CD14-positive monocyte (primary cell): ENCODE results near the gene ZNF584. TPM values are rescaled to one million over a fixed set of nuclear protein-coding genes. Genes with fewer than 3 reads are reported as not detected.
"Not testable (repeated sequence)": the region's sequence is repeated elsewhere in the genome, so short reads cannot be mapped to it uniquely, and the experiment has no call there.

ENCODE experiments used
- DNase-seq, 3 donors: peaks; one replicate each; pipeline ENCODE4 v3.0.0-alpha.2; 2011 to 2022
- H2AFZ ChIP-seq: 2 replicates; pipeline ENCODE4 v1.6.0; 2012; ENCODE audit warnings: mild to moderate bottlenecking, low read depth, low read length, inconsistent platforms; ENCODE audit not compliant: insufficient read depth, poor library complexity, severe bottlenecking
- H3K27ac ChIP-seq, 2 donors: 1 replicate in 1 of 2; 2 replicates in 1 of 2; pipeline ENCODE4 v1.5.1; 2012 to 2013; ENCODE audit warnings: low read length in 2 of 2, control low read depth in 1 of 2, inconsistent platforms in 1 of 2, low read depth in 1 of 2, mild to moderate bottlenecking in 1 of 2
- H3K27me3 ChIP-seq, 2 donors: one replicate each; pipeline versions ENCODE4 v1.6.0 to v1.6.1; 2011 to 2013; ENCODE audit warnings: low read length in 2 of 2; ENCODE audit not compliant: control insufficient read depth in 2 of 2, insufficient read depth in 2 of 2
- H3K36me3 ChIP-seq, 2 donors: replicated peaks in 1 of 2; 1 replicate in 1 of 2; 2 replicates in 1 of 2; pipeline versions ENCODE4 v1.5.1 to v1.6.1; 2012 to 2013; ENCODE audit warnings: low read length in 2 of 2, control low read depth in 1 of 2, inconsistent platforms in 1 of 2, mild to moderate bottlenecking in 1 of 2; ENCODE audit not compliant: insufficient read depth in 2 of 2, control insufficient read depth in 1 of 2
- H3K4me1 ChIP-seq, 2 donors: 1 replicate in 1 of 2; 2 replicates in 1 of 2; pipeline versions ENCODE4 v1.5.1 to v1.6.1; 2012 to 2013; ENCODE audit warnings: low read length in 2 of 2, control low read depth in 1 of 2, inconsistent platforms in 1 of 2, mild to moderate bottlenecking in 1 of 2, moderate library complexity in 1 of 2; ENCODE audit not compliant: insufficient read depth in 2 of 2, control insufficient read depth in 1 of 2
- H3K4me2 ChIP-seq: replicated peaks from 2 replicates; pipeline ENCODE3; 2012; ENCODE audit warnings: low read length, moderate library complexity, mild to moderate bottlenecking; ENCODE audit not compliant: poor library complexity, severe bottlenecking; ENCODE audit errors: extremely low read depth
- H3K4me3 ChIP-seq, 3 experiments: fragments of 200-600 bp in 1 of 3; sonication (generic) in 1 of 3; replicated peaks in 1 of 3; 1 replicate in 2 of 3; 2 replicates in 1 of 3; pipeline ENCODE4 v1.5.1; 2011 to 2013; ENCODE audit warnings: low read length in 3 of 3, mild to moderate bottlenecking in 3 of 3, control low read depth in 2 of 3, low read depth in 2 of 3, inconsistent platforms in 1 of 3, moderate library complexity in 1 of 3
- H3K79me2 ChIP-seq: 2 replicates; pipeline ENCODE4 v1.6.0; 2012; ENCODE audit warnings: mild to moderate bottlenecking, control low read depth, inconsistent platforms, low read length, moderate library complexity; ENCODE audit not compliant: insufficient read depth
- H3K9ac ChIP-seq: 2 replicates; pipeline ENCODE4 v1.6.0; 2017; ENCODE audit warnings: low read length, mild to moderate bottlenecking; ENCODE audit not compliant: insufficient read depth, poor library complexity, severe bottlenecking
- H3K9me3 ChIP-seq, 2 donors: replicated peaks in 1 of 2; 1 replicate in 1 of 2; 2 replicates in 1 of 2; pipeline versions ENCODE4 v1.5.1 to v1.6.1; 2012 to 2013; ENCODE audit warnings: low read length in 2 of 2, control low read depth in 1 of 2; ENCODE audit not compliant: control insufficient read depth in 1 of 2, insufficient read depth in 1 of 2
- H4K20me1 ChIP-seq: 2 replicates; pipeline ENCODE4 v1.6.0; 2012; ENCODE audit warnings: mild to moderate bottlenecking, low read length, control low read depth, moderate library complexity; ENCODE audit not compliant: insufficient read depth
- H3K27ac Mint-ChIP-seq, 7 donors: one replicate each; pipeline ENCODE4 v1.8.0; 2020; ENCODE audit warnings: mild to moderate bottlenecking in 7 of 7, mixed read lengths in 7 of 7, moderate library complexity in 6 of 7, inconsistent platforms in 2 of 7
- H3K27me3 Mint-ChIP-seq, 3 donors: one replicate each; pipeline ENCODE4 v1.8.0; 2021 to 2022; ENCODE audit warnings: low read depth in 3 of 3, mild to moderate bottlenecking in 3 of 3, mixed read lengths in 3 of 3, moderate library complexity in 3 of 3, inconsistent platforms in 1 of 3
- H3K36me3 Mint-ChIP-seq, 2 donors: one replicate each; pipeline ENCODE4 v1.8.0; 2020; ENCODE audit warnings: mixed read lengths in 2 of 2, inconsistent platforms in 1 of 2, mild to moderate bottlenecking in 1 of 2
- H3K4me1 Mint-ChIP-seq: one replicate; pipeline ENCODE4 v1.8.0; 2020; ENCODE audit warnings: mild to moderate bottlenecking, mixed read lengths
- H3K4me3 Mint-ChIP-seq, 2 donors: one replicate each; pipeline ENCODE4 v1.8.0; 2020; ENCODE audit warnings: mild to moderate bottlenecking in 2 of 2, mixed read lengths in 2 of 2, moderate library complexity in 1 of 2
- H3K9me3 Mint-ChIP-seq, 7 donors: one replicate each; pipeline ENCODE4 v1.8.0; 2020 to 2022; ENCODE audit warnings: mixed read lengths in 7 of 7, mild to moderate bottlenecking in 6 of 7, moderate library complexity in 6 of 7, inconsistent platforms in 2 of 7
- CTCF ChIP-seq: fragments of 200-600 bp; IDR thresholded peaks from one replicate; pipeline ENCODE4 v1.8.0; 2022; ENCODE audit warnings: antibody characterized with exemption, mild to moderate bottlenecking
- WGBS: methylation state at CpG from one replicate; pipeline ENCODE4 v1.1.5; 2013; ENCODE audit warnings: missing lambda C conversion rate; ENCODE audit not compliant: insufficient coverage; 5-methylcytosine and 5-hydroxymethylcytosine counted together
- intact Hi-C, 2 donors: fragments of 100-400 bp; cut with micrococcal nuclease; formaldehyde crosslinking; loops; one replicate each; pipeline versions ENCODE4 v1.15.0 to v1.15.1; 2023
- polyA plus RNA-seq, 3 donors: library from polyadenylated mRNA; depleted of rRNA in 1 of 3; unstranded in 2 of 3; stranded (reverse) in 1 of 3; fragments of 300-500 nt in 2 of 3; fragments of >200 nt in 1 of 3; fragmentation: Illumina TruSeq in 2 of 3; gene quantifications; 1 replicate in 2 of 3; 2 replicates in 1 of 3; pipeline ENCODE4 v1.2.3, GENCODE V29; 2012 to 2021

Gene ZNF584
- polyA plus RNA-seq, 3 donors: 1.2 to 3.1 (median 1.7) TPM

GRCh38 chr19:58372311-58373133 is 35.9 kb upstream of the ZNF584 start:
- H3K27ac Mint-ChIP-seq: peak overlapping the region in 1 of 7 donors; percentile 35
- no peaks in the 10 kb centered on the region for H4K20me1 ChIP-seq
- no peak overlapping the region for H3K4me3 ChIP-seq
- H3K36me3 Mint-ChIP-seq: no peaks in the 10 kb centered on the region
- no peak for DNase-seq
- no peak overlapping the region for H3K9ac ChIP-seq
- no peaks in the 10 kb centered on the region for H3K27me3 ChIP-seq
- no peak overlapping the region for H3K27ac ChIP-seq
- no peak for TF ChIP-seq CTCF
- no peak overlapping the region for H3K4me2 ChIP-seq
- H3K4me1 Mint-ChIP-seq: peaks cover 7% of the 10 kb centered on the region
- no peaks in the 10 kb centered on the region for H3K36me3 ChIP-seq
- 90% methylated on average over 12 of the region's 15 CpGs for WGBS
- peaks cover 0 to under 1% (median 0%) of the 10 kb centered on the region in 7 donors for H3K9me3 Mint-ChIP-seq
- H3K4me3 Mint-ChIP-seq: no peak overlapping the region
- H3K79me2 ChIP-seq: no peaks in the 10 kb centered on the region
- H3K27me3 Mint-ChIP-seq: peaks cover 0 to 6% (median 0%) of the 10 kb centered on the region in 3 donors
- no peak overlapping the region for H2AFZ ChIP-seq
- H3K4me1 ChIP-seq: no peaks in the 10 kb centered on the region
- peaks cover 0 to 5% of the 10 kb centered on the region in 2 donors for H3K9me3 ChIP-seq
- intact Hi-C loops: no loop called here

GRCh38 chr19:58374200-58374599 is 34.2 kb upstream of the ZNF584 start:
- DNase-seq: peak in 2 of 3 donors; percentile 7 to 31
- no CpG with 5 or more reads among the region's 4 CpGs for WGBS
- Histone ChIP-seq H3K4me1 (no peaks in the 10 kb centered on the region), H4K20me1 (no peaks in the 10 kb centered on the region), H3K9me3 (no peaks in the 10 kb centered on the region), H3K36me3 (no peaks in the 10 kb centered on the region), H3K4me2 (no peak overlapping the region), H3K27me3 (no peaks in the 10 kb centered on the region), H3K79me2 (no peaks in the 10 kb centered on the region), H2AFZ (no peak overlapping the region), H3K27ac (no peak overlapping the region), H3K9ac (no peak overlapping the region), H3K4me3 (no peak overlapping the region)
- Mint-ChIP-seq H3K27ac (no peak overlapping the region), H3K4me3 (no peak overlapping the region), H3K9me3 (no peaks in the 10 kb centered on the region), H3K27me3 (peaks cover 0 to 6% (median 0%) of the 10 kb centered on the region in 3 donors), H3K4me1 (peaks cover 7% of the 10 kb centered on the region), H3K36me3 (no peaks in the 10 kb centered on the region)
- intact Hi-C loops: no loop called here
- no peak for TF ChIP-seq CTCF

- H2AFZ ChIP-seq, H3K36me3 ChIP-seq, H3K27ac Mint-ChIP-seq, H3K27ac ChIP-seq, H3K9me3 Mint-ChIP-seq, H3K4me2 ChIP-seq, H3K9ac ChIP-seq, H3K36me3 Mint-ChIP-seq, intact Hi-C loops, H4K20me1 ChIP-seq, H3K9me3 ChIP-seq, DNase-seq, H3K4me3 ChIP-seq, H3K27me3 Mint-ChIP-seq, H3K79me2 ChIP-seq, H3K27me3 ChIP-seq, H3K4me3 Mint-ChIP-seq: not testable (repeated sequence)
- H3K4me1 Mint-ChIP-seq: peaks cover 17% of the 10 kb centered on the region
- H3K4me1 ChIP-seq: peaks cover 15 to 19% of the 10 kb centered on the region in 2 donors
- 95% methylated on average over 4 of the region's 7 CpGs for WGBS
These were observed 31.7 kb upstream of the ZNF584 start for GRCh38 chr19:58376724-58377123.
